ENCODE measurements around the gene STPG3.
A peak's percentile ranks its signal among the peaks of the same experiment; 100 is the strongest.

The STPG3 gene

DNA sequence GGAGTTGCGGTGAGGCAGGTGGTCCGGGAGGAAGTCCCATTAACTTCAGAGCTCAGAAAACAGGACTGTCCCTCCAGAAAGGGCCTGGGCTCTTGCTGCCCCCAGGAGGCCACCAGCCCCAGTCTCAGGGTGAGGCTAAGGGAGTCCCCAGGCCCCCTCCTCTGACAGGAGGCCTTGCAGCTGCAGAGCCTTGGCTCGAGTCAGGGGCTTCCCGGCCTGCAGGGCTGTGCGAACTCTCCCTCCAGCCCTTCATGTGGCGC lies 3.2 kb upstream of the STPG3 start:
- H3K27me3 Mint-ChIP-seq (ENCODE audit: low read depth), result no peaks in the 10 kb centered on the region
- TF ChIP-seq, protein P1, sequence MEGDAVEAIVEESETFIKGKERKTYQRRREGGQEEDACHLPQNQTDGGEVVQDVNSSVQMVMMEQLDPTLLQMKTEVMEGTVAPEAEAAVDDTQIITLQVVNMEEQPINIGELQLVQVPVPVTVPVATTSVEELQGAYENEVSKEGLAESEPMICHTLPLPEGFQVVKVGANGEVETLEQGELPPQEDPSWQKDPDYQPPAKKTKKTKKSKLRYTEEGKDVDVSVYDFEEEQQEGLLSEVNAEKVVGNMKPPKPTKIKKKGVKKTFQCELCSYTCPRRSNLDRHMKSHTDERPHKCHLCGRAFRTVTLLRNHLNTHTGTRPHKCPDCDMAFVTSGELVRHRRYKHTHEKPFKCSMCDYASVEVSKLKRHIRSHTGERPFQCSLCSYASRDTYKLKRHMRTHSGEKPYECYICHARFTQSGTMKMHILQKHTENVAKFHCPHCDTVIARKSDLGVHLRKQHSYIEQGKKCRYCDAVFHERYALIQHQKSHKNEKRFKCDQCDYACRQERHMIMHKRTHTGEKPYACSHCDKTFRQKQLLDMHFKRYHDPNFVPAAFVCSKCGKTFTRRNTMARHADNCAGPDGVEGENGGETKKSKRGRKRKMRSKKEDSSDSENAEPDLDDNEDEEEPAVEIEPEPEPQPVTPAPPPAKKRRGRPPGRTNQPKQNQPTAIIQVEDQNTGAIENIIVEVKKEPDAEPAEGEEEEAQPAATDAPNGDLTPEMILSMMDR (IDR thresholded peaks at IDR 0.05; ENCODE audit: unreplicated experiment in 3 of 3), result no peak

GRCh38 chr9:137250329-137251193 lies 525 bp upstream of the STPG3 start:
- H3K4me3 Mint-ChIP-seq, result no peak overlapping the region
- TF ChIP-seq, protein P1 (IDR thresholded peaks at IDR 0.05; ENCODE audit: unreplicated experiment in 3 of 3), result no peak
- H3K27ac Mint-ChIP-seq, result peak overlapping the region in 1 of 3 experiments; percentile 31
- H3K9me3 Mint-ChIP-seq, result no peaks in the 10 kb centered on the region
- H3K36me3 Mint-ChIP-seq (ENCODE audit: low read depth), result no peaks in the 10 kb centered on the region
- peaks cover 5% of the 10 kb centered on the region for H3K4me1 Mint-ChIP-seq
- no peaks in the 10 kb centered on the region for H3K27me3 Mint-ChIP-seq (ENCODE audit: low read depth)

More for the DNA sequence above, 3.2 kb upstream of the STPG3 start:
- no peak overlapping the region for H3K4me3 Mint-ChIP-seq
- peaks cover 10% of the 10 kb centered on the region for H3K36me3 Mint-ChIP-seq (ENCODE audit: low read depth)
- H3K9me3 Mint-ChIP-seq, result no peaks in the 10 kb centered on the region
- peaks cover 12% of the 10 kb centered on the region for H3K4me1 Mint-ChIP-seq
- H3K27ac Mint-ChIP-seq, result peak overlapping the region in 1 of 3 experiments; percentile 66

DNA sequence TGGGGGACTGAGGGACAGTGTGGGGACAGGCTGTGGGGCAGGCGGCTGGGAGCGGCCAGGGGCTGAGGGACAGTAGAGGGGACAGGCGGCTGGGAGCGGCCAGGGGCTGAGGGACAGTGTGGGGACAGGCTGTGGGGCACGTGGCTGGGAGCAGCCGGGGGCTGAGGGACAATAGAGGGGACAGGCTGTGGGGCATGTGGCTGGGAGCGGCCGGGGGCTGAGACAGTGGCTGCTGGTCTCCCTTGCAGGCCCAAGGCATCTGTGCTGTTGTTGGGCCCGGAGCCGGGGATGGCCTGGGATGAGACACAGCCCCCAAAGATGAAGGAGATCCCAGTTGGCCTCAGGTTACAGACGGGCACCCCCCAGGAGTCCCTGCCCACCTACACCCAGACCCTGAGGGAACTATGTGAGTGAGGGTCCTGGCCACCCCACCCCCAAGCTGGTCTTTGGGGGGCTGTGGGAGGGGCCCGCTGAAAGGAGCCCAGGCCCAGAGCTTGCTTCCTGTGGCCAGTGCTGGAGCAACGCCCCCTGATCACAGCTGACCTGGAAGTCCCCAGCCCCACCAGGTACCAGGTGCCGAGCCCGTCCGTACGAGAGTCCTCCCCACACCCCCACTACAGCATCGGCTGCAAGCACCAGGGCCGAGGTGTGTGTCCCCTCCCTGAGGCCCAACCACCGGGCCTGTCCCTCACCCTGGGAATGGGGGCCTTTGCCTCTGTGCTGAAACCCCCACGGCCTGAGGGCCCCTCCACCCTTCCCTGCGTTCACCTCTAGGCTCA lies 593 bp downstream of the STPG3 start:
- Mint-ChIP-seq H3K36me3 (ENCODE audit: low read depth) (no peaks in the 10 kb centered on the region), H3K27ac (peak overlapping the region in 1 of 3 experiments; percentile 35), H3K4me3 (no peak overlapping the region), H3K27me3 (ENCODE audit: low read depth) (no peaks in the 10 kb centered on the region), H3K9me3 (no peaks in the 10 kb centered on the region), H3K4me1 (peaks cover 5% of the 10 kb centered on the region)
- TF ChIP-seq, protein P1 (IDR thresholded peaks at IDR 0.05; ENCODE audit: unreplicated experiment in 3 of 3), result no peak

DNA sequence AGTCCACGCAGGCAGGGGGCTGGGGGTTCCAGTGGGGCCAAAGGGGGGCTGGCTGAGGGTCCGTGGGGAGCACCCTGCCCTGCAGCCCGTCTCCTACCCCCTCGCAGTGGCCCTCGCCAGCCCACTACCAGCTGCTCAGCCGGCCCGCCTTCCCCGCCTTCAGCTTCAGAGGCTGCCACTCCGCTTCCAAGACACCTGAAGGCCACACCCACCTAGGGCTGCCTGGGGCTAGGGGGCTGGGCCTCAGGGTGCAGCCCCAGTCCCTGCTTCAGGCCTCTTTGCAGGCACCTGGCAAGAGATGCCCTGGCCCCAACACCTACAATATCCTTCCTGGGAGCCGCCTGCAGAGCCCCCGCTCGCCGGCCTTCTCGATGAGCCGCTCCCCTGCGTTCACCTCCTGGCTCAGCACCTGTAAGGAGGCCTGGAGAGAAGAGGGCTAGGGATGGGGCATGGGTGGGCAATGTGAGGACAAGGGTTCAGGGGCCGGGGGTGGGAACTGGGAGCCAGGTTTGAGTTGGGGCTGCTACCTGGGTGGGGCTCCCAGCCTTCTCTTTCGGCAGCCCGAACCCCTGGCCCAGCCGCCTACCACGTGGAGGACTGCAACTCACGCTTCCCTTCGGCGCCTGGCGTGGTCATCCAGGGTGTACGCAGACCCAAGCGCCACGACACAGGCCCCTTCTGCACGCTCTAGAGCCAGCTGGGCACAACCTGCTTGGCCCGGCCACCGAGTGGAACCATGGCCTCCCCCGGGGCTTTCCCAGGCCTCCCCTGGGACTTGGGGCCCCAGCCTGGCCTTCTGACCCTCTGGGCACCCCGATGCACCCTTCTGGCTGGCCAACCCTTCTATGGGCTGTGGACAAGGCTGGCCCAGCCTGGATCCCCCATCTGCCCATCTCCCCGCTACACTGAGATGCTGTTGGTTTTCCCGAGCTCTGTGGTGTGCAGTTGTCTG lies 1.7 kb downstream of the STPG3 start:
- no peaks in the 10 kb centered on the region for H3K4me1 Mint-ChIP-seq
- TF ChIP-seq, protein P1 (IDR thresholded peaks at IDR 0.05; ENCODE audit: unreplicated experiment in 3 of 3), result no peak
- no peaks in the 10 kb centered on the region for H3K36me3 Mint-ChIP-seq (ENCODE audit: low read depth)
- H3K9me3 Mint-ChIP-seq, result no peaks in the 10 kb centered on the region
- H3K4me3 Mint-ChIP-seq, result peak overlapping the region; percentile 56 to 69 (median 61)
- no peaks in the 10 kb centered on the region for H3K27me3 Mint-ChIP-seq (ENCODE audit: low read depth)
- peak overlapping the region in 1 of 3 experiments; percentile 66 for H3K27ac Mint-ChIP-seq

GRCh38 chr9:137253717-137254623 lies 2.9 kb downstream of the STPG3 start:
- Mint-ChIP-seq H3K4me3 (peak overlapping the region; percentile 93 to 95 (median 94)), H3K27me3 (ENCODE audit: low read depth) (no peaks in the 10 kb centered on the region), H3K36me3 (ENCODE audit: low read depth) (peaks cover 4% of the 10 kb centered on the region), H3K9me3 (no peaks in the 10 kb centered on the region), H3K27ac (peak overlapping the region; percentile 40 to 98 (median 69)), H3K4me1 (no peaks in the 10 kb centered on the region)
- TF ChIP-seq, protein P1 (IDR thresholded peaks at IDR 0.05; ENCODE audit: unreplicated experiment in 3 of 3), result no peak

All from nephron (organoid).